Endodermal cell (in vitro differentiated cells): ENCODE data around the gene ID3. TPM values are rescaled to one million over a fixed set of nuclear protein-coding genes. Genes with fewer than 3 reads are reported as not detected.

Experiments
- DNase-seq: peaks from one replicate; pipeline ENCODE4 v3.0.0-alpha.2; 2017
- H3K27ac ChIP-seq: 2 replicates; pipeline ENCODE4 v1.5.1; 2013; ENCODE audit warnings: mild to moderate bottlenecking, low read depth, low read length, moderate library complexity
- H3K27me3 ChIP-seq: 2 replicates; pipeline ENCODE4 v1.6.1; 2013; ENCODE audit warnings: mild to moderate bottlenecking, low read length, moderate library complexity; ENCODE audit not compliant: insufficient read depth, control insufficient read depth, poor library complexity, severe bottlenecking
- H3K36me3 ChIP-seq: 2 replicates; pipeline ENCODE4 v1.7.0; 2013; ENCODE audit warnings: mild to moderate bottlenecking, low read length, moderate library complexity; ENCODE audit not compliant: control insufficient read depth, insufficient read depth
- H3K4me1 ChIP-seq: one replicate; pipeline ENCODE4 v1.7.0; 2013; ENCODE audit warnings: low read length; ENCODE audit not compliant: control insufficient read depth, insufficient read depth
- H3K4me3 ChIP-seq: 2 replicates; pipeline ENCODE4 v1.5.1; 2013; ENCODE audit warnings: mild to moderate bottlenecking, low read length, moderate library complexity
- H3K9ac ChIP-seq: 2 replicates; pipeline ENCODE4 v1.6.1; 2013; ENCODE audit warnings: mild to moderate bottlenecking, low read length, moderate library complexity; ENCODE audit not compliant: poor library complexity, severe bottlenecking; ENCODE audit errors: extremely low read depth
- H3K9me3 ChIP-seq: 2 replicates; pipeline ENCODE4 v1.6.1; 2013; ENCODE audit warnings: mild to moderate bottlenecking, low read length, moderate library complexity; ENCODE audit not compliant: control insufficient read depth
- H3K27ac Mint-ChIP-seq: 2 replicates; pipeline ENCODE4 v1.8.0; 2020; ENCODE audit warnings: mixed read lengths
- H3K27me3 Mint-ChIP-seq: 2 replicates; pipeline ENCODE4 v1.8.0; 2021; ENCODE audit warnings: mild to moderate bottlenecking, mixed read lengths; ENCODE audit not compliant: insufficient read depth
- H3K36me3 Mint-ChIP-seq: 2 replicates; pipeline ENCODE4 v1.8.0; 2020; ENCODE audit warnings: low read depth, mixed read lengths
- H3K4me1 Mint-ChIP-seq: 2 replicates; pipeline ENCODE4 v1.8.0; 2020; ENCODE audit warnings: mixed read lengths
- H3K4me3 Mint-ChIP-seq: 2 replicates; pipeline ENCODE4 v1.8.0; 2020; ENCODE audit warnings: mild to moderate bottlenecking, moderate library complexity, mixed read lengths
- H3K9me3 Mint-ChIP-seq: 2 replicates; pipeline ENCODE4 v1.8.0; 2020; ENCODE audit warnings: mild to moderate bottlenecking, mixed read lengths
- WGBS, 2 experiments: methylation state at CpG; one replicate each; pipeline versions ENCODE4 v1.1.5 to v1.1.7; 2013; ENCODE audit warnings: missing lambda C conversion rate in 2 of 2, mixed read lengths in 1 of 2; ENCODE audit not compliant: insufficient coverage in 1 of 2, insufficient read length in 1 of 2; 5-methylcytosine and 5-hydroxymethylcytosine counted together
- total RNA-seq, 2 donors: library from RNA; stranded (reverse); fragmentation: NEBNext Ultra II Directional in 1 of 2; extraction: Animal tissue kit (Norgen Biotek cat#: 25700) in 1 of 2; gene quantifications; 2 replicates in 1 of 2; 3 replicates in 1 of 2; pipeline ENCODE4 v1.2.1, GENCODE V29; 2021
- TF ChIP-seq, protein P1 (sequence below): fragments of 200-600 bp; sonication (generic); conservative IDR thresholded peaks from 2 replicates; pipeline ENCODE4 v1.5.0; 2021; ENCODE audit warnings: antibody characterized with exemption, mild to moderate bottlenecking

ID3 gene
- total RNA-seq, 2 donors from 2014 or later = 281 to 338 TPM

DNA sequence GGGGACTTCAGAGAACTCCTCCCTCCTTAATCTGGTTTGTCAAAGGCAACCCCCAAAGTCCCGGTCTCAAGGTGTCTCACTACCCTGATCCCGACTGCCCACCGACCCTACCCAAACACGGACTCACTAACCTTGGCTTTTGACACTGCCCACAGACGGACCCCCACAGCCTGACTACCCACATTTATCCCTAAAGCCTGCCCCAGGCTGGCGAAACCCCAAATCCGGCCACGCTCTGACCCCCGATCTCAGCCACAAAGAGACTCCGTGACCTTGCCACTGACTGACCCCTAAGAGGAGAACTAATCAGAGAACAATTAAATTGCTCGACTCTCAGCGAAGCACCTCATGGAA, 5.2 kb downstream of the ID3 start:
- TF ChIP-seq, protein P1, sequence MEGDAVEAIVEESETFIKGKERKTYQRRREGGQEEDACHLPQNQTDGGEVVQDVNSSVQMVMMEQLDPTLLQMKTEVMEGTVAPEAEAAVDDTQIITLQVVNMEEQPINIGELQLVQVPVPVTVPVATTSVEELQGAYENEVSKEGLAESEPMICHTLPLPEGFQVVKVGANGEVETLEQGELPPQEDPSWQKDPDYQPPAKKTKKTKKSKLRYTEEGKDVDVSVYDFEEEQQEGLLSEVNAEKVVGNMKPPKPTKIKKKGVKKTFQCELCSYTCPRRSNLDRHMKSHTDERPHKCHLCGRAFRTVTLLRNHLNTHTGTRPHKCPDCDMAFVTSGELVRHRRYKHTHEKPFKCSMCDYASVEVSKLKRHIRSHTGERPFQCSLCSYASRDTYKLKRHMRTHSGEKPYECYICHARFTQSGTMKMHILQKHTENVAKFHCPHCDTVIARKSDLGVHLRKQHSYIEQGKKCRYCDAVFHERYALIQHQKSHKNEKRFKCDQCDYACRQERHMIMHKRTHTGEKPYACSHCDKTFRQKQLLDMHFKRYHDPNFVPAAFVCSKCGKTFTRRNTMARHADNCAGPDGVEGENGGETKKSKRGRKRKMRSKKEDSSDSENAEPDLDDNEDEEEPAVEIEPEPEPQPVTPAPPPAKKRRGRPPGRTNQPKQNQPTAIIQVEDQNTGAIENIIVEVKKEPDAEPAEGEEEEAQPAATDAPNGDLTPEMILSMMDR = no peak
- Histone ChIP-seq H3K4me3 (peak overlapping the region; percentile 80), H3K4me1 (peaks cover 14% of the 10 kb centered on the region), H3K9ac (peak overlapping the region; percentile 66), H3K27me3 (no peaks in the 10 kb centered on the region), H3K9me3 (no peaks in the 10 kb centered on the region), H3K27ac (peak overlapping the region; percentile 88), H3K36me3 (no peaks in the 10 kb centered on the region)
- H3K27ac Mint-ChIP-seq = peak overlapping the region; percentile 96
- WGBS, 2 experiments = 21% methylated on average over 7 to 12 of the region's 12 CpGs
- DNase-seq = no peak
- H3K9me3 Mint-ChIP-seq = no peaks in the 10 kb centered on the region
- H3K27me3 Mint-ChIP-seq = no peaks in the 10 kb centered on the region
- peaks cover 21% of the 10 kb centered on the region for H3K36me3 Mint-ChIP-seq
- peaks cover 55% of the 10 kb centered on the region for H3K4me1 Mint-ChIP-seq
- H3K4me3 Mint-ChIP-seq = peak overlapping the region; percentile 94

DNA sequence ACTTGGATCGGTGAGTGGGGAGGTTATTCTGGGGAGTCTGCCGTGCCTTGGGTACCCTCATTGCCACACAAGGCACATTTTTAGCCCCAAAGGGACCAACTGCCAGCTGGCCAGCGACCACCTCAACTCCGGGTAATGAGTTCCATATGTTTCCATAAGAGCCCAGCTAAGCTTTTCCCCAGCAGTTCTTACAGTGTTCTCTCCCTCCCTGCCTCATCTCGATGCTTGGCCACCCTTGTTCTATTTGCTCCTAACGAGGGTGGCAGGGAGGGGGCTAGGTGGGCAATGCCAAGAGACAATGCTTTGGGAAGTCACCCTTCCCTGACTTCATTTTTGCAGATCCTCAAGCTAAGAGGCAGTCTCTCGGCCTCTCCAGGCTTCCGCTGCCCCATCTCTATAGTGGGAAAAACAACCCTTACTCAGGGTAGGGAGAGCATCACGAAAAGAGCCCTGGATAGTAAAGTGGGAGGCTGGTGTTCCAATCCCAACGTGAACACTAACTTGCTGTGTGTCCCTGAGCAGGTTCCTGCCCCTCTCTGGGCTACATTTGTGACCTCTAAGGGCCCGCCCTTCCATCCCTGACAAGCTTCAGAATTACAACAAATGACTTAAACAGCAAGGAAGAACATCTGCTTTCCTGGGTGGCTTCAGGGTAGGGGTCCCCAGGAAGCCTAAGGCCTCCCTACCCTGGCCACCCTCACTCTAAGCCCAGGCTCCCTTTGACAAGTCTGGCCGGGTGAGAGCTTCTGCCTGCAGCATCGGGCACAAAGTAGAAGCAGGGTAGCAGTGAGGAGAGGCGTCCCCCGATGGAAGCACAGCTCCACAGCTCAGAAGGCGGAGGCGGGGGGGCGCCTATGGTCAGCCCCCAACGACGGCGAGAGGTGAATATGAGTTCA, 5.8 kb downstream of the ID3 start:
- Mint-ChIP-seq H3K4me3 (peak overlapping the region; percentile 94), H3K4me1 (peaks cover 55% of the 10 kb centered on the region), H3K27ac (peak overlapping the region; percentile 96), H3K9me3 (no peaks in the 10 kb centered on the region), H3K36me3 (peaks cover 17% of the 10 kb centered on the region), H3K27me3 (no peaks in the 10 kb centered on the region)
- peak overlapping the region; percentile 80 for H3K4me3 ChIP-seq
- no peaks in the 10 kb centered on the region for H3K27me3 ChIP-seq
- 66 to 70% methylated on average over 14 to 21 of the region's 21 CpGs for WGBS, 2 experiments
- peak; percentile 70 for DNase-seq
- no peaks in the 10 kb centered on the region for H3K36me3 ChIP-seq
- TF ChIP-seq, protein P1 = no peak
- peaks cover 14% of the 10 kb centered on the region for H3K4me1 ChIP-seq
- peak overlapping the region; percentile 88 for H3K27ac ChIP-seq
- peak overlapping the region; percentile 66 for H3K9ac ChIP-seq
- no peaks in the 10 kb centered on the region for H3K9me3 ChIP-seq

DNA sequence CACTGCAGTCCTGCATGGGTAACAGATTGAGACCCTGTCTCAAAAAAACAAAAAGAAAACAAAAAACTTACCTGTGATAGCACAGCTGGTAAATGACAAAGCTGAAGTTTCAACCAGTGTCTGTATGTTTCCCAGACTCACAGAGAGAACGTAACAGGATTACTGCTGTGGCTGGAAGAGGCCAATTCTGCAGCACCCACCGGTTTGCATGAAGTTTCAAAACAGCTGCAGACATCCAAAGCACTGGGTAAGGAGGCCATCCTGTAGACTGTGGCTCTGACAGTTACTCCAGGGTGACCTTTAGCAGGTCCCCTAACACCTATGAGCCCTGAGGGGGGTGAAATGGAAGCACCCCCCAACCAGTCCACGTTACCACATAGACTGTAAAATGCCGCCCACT, 7.5 kb downstream of the ID3 start:
- 84 to 85% methylated on average over 3 to 4 of the region's 4 CpGs for WGBS, 2 experiments
- no peak overlapping the region for H3K9ac ChIP-seq
- Mint-ChIP-seq H3K27ac (no peak overlapping the region), H3K27me3 (no peaks in the 10 kb centered on the region), H3K36me3 (peaks cover 2% of the 10 kb centered on the region), H3K9me3 (no peaks in the 10 kb centered on the region), H3K4me1 (peaks cover 46% of the 10 kb centered on the region), H3K4me3 (no peak overlapping the region)
- TF ChIP-seq, protein P1 = no peak
- H3K27me3 ChIP-seq = no peaks in the 10 kb centered on the region
- peaks cover 14% of the 10 kb centered on the region for H3K4me1 ChIP-seq
- H3K27ac ChIP-seq = no peak overlapping the region
- no peaks in the 10 kb centered on the region for H3K36me3 ChIP-seq
- H3K4me3 ChIP-seq = no peak overlapping the region
- peak; percentile 48 for DNase-seq
- H3K9me3 ChIP-seq = no peaks in the 10 kb centered on the region
